Naive B cell (primary cell): ENCODE results near the gene CENPX. TPM values are rescaled to one million over a fixed set of nuclear protein-coding genes. Genes with fewer than 3 reads are reported as not detected.

Source experiments
- ATAC-seq, 2 donors: fragments of 150-1000 bp; cut with Tn5 transposase; 2 replicates each; pipeline ENCODE4 v1.10.0; 2021; ENCODE audit warnings: low read depth in 2 of 2, mild to moderate bottlenecking in 2 of 2, moderate library complexity in 2 of 2
- DNase-seq: peaks from one replicate; pipeline ENCODE4 v3.0.0; 2022
- H3K27ac Mint-ChIP-seq, 6 donors: one replicate each; pipeline ENCODE4 v1.8.0; 2020 to 2022; ENCODE audit warnings: mild to moderate bottlenecking in 6 of 6, mixed read lengths in 6 of 6, moderate library complexity in 5 of 6, inconsistent platforms in 2 of 6
- H3K27me3 Mint-ChIP-seq, 3 donors: one replicate each; pipeline ENCODE4 v1.8.0; 2021 to 2022; ENCODE audit warnings: mixed read lengths in 3 of 3, mild to moderate bottlenecking in 1 of 3
- H3K36me3 Mint-ChIP-seq, 2 donors: one replicate each; pipeline ENCODE4 v1.8.0; 2020 to 2022; ENCODE audit warnings: mixed read lengths in 2 of 2, inconsistent platforms in 1 of 2, mild to moderate bottlenecking in 1 of 2
- H3K4me1 Mint-ChIP-seq, 3 donors: one replicate each; pipeline ENCODE4 v1.8.0; 2020 to 2022; ENCODE audit warnings: mixed read lengths in 3 of 3, inconsistent platforms in 1 of 3, mild to moderate bottlenecking in 1 of 3, moderate library complexity in 1 of 3
- H3K4me3 Mint-ChIP-seq, 8 donors: one replicate each; pipeline ENCODE4 v1.8.0; 2020 to 2022; ENCODE audit warnings: mild to moderate bottlenecking in 8 of 8, mixed read lengths in 8 of 8, moderate library complexity in 8 of 8, inconsistent platforms in 2 of 8
- H3K9me3 Mint-ChIP-seq, 7 donors: one replicate each; pipeline ENCODE4 v1.8.0; 2020 to 2022; ENCODE audit warnings: mixed read lengths in 7 of 7, mild to moderate bottlenecking in 5 of 7, inconsistent platforms in 2 of 7, moderate library complexity in 1 of 7
- polyA plus RNA-seq, 6 donors: library from polyadenylated mRNA; unstranded; fragments of 300-500 nt; fragmentation: Illumina TruSeq; gene quantifications; one replicate each; pipeline ENCODE4 v1.2.3, GENCODE V29; 2021; ENCODE audit warnings: low read depth in 6 of 6

Gene CENPX
- polyA plus RNA-seq, 6 donors from 2014 or later: 52.6 to 77.6 (median 58.3) TPM

DNA sequence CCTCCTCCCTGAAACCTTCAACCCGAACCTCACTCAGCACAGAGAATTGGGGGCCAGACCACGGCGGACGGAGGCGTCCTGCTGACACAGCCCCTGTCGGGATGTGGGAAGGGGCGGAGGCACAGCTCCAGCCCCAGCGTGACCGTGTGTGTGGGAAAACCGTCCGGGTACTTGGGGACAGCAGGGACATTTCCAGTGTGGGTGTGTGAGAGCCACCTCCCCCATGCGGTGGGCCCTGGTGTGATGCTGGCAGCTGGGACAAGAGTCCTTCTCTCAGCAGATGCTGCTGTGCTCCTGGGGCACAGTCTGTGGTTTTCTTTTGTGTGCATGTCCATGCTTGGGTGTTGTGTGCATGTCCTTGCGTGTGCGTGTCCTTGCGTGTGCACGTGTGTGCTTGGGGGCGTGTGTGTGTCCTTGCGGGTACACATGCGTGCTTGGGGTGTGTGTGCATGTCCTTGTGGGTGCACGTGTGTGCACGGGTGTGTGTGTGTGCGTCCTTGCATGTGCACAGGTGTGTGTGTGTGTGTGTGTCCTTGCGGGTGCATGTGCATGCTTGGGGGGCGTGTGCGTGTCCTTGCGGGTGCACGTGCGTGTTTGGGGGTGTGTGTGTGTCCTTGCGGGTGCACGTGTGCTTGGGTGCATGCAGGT is 16.9 kb downstream of the CENPX start:
- H3K9me3 Mint-ChIP-seq: no peaks in the 10 kb centered on the region
- no peak overlapping the region for H3K27ac Mint-ChIP-seq
- DNase-seq (no peak), ATAC-seq (no peak)
- peak overlapping the region in 1 of 8 donors; percentile 29 for H3K4me3 Mint-ChIP-seq
- H3K27me3 Mint-ChIP-seq: no peaks in the 10 kb centered on the region
- no peaks in the 10 kb centered on the region for H3K4me1 Mint-ChIP-seq
- H3K36me3 Mint-ChIP-seq: no peaks in the 10 kb centered on the region

DNA sequence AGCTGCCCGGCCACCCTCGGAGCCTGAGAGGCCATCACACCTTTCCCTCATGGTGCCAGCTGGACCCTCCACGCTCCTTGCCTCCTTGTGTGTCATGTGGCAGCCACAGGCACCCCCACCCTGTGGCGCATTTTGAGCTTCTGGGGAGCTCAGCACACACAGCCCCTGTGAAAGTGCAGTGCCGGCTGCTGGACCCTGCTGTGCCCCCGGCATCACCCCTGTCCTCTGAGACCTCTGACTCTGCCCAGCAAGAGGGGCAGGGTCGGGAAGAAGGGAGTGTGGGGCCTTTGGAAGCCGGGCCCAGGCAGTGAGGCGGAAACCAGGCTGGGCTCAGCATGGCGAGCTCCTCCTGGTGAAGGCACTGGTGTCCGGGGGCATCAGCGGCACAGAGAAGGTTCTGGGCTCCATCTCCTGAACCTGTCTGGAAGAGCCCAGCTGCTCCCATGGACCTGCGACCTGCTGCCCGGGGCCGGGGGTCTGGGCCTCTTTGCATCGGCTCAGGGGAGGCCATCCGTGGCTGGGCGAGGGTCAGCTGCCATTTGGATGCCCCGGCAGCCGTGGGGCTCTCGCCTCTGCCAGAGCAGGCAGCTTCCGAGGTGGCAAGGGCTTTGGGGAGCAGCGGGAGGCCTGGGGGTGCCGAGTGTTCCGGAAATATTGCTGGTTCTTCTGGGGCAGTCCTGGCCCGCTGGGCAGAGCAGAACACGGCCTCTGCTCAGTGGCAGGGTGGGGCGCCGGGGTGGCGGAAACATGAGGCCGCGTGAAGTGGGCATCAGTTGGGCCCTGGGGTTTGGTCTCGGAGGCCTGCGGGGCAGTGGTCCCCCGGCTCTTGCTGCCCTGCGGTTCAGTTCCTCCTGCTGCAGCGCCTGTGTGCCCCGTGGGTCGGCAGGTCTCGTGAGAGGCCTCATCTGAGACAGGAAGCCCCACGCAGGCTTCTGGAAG is 17.9 kb downstream of the CENPX start:
- no peak for ATAC-seq
- Mint-ChIP-seq H3K4me3 (no peak overlapping the region), H3K27me3 (no peaks in the 10 kb centered on the region), H3K27ac (no peak overlapping the region), H3K9me3 (no peaks in the 10 kb centered on the region), H3K36me3 (no peaks in the 10 kb centered on the region), H3K4me1 (peaks cover 0 to 4% (median 0%) of the 10 kb centered on the region in 3 donors)
- DNase-seq: no peak

DNA sequence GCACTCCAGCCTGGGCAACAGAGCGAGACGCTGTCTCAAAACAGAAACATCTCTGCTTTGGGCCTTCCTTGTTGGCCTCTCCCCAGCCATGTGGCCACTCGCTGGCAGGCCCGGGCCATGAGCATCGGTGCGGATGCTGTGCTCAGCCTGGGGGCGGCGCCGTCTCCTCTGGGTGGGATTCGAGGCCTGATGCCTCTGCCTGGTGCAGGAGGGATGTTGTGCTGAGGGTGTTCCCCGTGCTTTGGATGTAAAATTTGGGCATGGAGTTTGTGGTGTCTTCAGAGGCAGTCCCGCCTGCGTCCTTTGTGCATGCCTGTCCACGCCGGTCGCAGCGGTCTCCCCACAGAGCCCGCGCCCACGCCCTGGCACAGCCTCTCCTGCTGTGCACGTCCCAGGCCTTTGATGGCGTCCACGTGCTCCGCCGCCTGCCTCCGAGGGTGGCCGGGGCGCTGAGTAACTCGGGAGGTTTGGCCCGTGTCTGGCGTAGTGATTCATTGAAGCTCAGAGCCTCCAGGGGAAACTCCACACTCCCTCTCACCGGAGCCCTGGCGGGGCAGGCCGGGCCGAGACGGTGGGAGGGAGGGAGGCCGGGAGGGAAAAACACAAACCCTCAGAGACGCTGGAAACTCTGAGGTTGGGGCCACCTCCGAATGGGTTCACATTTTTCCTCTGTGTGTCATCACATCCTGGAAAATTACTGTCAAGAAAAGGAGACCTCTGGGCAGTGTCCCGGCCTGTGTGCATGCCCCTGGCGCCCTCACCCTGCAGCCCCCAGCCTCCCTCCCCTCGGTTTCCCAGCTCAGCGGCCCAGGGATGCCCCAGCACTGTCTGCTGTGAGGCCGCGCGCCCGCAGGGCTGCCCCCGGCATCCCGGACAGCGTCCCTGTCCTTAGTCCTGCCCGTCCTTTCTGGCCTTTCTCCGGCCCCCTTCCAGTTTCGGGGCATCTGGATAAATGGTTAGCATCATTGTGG is 19.0 kb downstream of the CENPX start:
- no peak overlapping the region for H3K27ac Mint-ChIP-seq
- ATAC-seq: no peak
- H3K36me3 Mint-ChIP-seq: no peaks in the 10 kb centered on the region
- no peaks in the 10 kb centered on the region for H3K27me3 Mint-ChIP-seq
- no peak for DNase-seq
- H3K9me3 Mint-ChIP-seq: no peaks in the 10 kb centered on the region
- peaks cover 0 to 4% (median 0%) of the 10 kb centered on the region in 3 donors for H3K4me1 Mint-ChIP-seq
- no peak overlapping the region for H3K4me3 Mint-ChIP-seq

DNA sequence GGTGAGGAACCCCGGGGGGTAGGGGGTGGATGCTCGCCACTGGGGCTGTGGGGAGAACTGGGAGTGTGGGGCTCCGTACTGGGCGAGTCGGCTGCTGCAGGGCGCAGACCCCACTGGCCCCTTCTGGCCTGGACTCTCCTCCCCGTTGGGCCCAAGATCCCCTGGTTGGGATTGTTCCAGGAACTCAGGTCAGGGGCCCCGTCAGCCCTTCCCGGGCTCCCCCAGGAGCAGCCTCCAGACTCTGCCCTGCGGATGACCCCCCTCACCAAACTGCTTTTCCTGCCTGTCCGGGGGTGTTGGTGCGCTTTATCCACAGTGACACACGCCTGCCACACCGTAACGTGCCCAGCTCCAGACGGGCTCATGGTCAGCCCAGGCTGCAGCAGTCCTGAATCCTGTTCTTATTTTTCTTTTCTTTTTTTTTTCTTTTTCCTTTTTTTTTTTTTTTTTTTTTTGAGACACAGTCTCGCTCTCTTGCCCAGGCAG is 21.1 kb downstream of the CENPX start:
- no peaks in the 10 kb centered on the region for H3K27me3 Mint-ChIP-seq
- ATAC-seq: no peak
- H3K9me3 Mint-ChIP-seq: no peaks in the 10 kb centered on the region

DNA sequence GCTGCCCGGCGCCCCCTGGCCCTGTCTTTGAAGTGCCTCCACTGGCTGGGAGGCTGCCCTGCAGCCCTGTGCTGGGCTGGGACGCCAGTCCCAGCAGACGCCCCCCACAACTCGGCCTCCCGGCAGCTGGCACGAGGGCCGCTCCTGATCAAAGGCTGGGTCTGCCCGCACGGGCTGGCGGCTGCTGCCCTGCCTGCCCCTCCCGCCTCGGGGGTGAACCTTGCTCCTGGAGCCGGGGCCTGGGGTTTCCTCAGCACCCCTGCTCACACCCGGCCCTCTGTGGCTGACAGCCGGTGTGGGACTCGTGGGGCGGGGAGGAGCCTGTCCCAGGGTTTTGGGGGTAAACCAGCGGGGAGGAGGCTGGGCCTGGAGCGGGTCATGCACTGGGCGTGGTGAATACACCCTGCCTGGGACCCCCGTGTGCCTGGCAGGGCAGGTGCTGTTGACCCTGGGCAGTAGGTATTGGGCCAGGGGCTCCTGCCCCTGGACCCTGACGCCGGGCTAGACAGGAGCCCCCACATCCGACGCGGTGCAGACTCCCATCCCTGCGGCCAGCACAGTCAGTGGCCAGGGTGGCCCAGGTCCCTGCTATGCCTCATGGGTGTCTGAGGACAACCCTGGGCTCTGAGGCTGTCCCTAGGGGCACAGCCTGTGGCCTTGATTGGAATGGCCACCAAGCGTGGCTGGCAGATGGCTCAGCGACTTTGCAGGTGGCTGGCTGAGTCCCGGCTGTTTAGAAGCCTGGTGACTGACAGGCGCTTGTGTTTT is 21.7 kb downstream of the CENPX start:
- Mint-ChIP-seq H3K9me3 (no peaks in the 10 kb centered on the region), H3K4me1 (peaks cover 0 to 4% (median 0%) of the 10 kb centered on the region in 3 donors), H3K27me3 (no peaks in the 10 kb centered on the region), H3K36me3 (no peaks in the 10 kb centered on the region), H3K4me3 (no peak overlapping the region), H3K27ac (no peak overlapping the region)
- ATAC-seq (no peak), DNase-seq (no peak)

More for the DNA sequence above, 21.1 kb downstream of the CENPX start:
- DNase-seq: no peak
- Mint-ChIP-seq H3K4me1 (peaks cover 0 to 4% (median 0%) of the 10 kb centered on the region in 3 donors), H3K4me3 (no peak overlapping the region), H3K36me3 (no peaks in the 10 kb centered on the region), H3K27ac (no peak overlapping the region)

DNA sequence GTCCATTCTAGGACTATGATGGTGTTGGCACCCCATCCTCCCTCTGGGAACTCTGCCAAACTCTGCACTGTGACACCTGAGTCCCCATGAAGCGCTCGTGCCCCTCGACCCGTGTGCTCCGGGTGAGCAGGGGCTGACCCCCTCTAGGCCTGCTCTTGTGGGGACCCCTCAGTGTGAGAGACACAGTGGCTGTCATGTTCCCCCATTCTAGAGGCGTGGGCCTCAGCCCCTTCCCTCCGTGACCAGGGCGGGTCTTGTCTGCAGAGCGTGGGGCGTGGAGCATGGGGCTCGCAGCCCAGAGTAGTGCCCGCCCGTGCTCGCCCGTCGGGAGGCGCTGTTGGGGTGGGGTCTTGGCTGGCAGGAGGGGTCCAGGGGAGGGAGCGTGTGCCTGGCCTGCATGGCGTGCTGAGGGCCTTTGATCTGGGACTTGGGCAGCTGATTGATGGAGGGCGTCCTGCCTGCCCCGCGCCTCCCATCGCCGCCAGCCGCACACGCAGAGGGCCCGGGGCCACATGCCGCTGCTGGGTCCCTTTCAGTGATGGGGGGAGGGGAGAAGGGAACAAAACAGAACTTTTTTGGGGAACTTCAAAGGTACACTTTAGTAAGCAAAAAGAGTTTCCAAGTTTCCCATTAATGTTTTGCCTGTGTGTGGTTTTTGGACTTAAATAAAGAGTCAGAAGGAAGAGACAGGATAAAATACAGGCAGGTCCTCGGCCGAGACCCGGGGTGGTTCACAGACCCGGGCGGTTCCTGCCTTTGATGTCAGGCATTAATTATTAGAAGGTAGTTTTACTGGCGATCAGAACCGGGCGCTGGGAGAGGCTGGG is 22.5 kb downstream of the CENPX start:
- Mint-ChIP-seq H3K27ac (no peak overlapping the region), H3K36me3 (no peaks in the 10 kb centered on the region), H3K4me1 (peaks cover 0 to 4% (median 0%) of the 10 kb centered on the region in 3 donors), H3K27me3 (no peaks in the 10 kb centered on the region), H3K4me3 (no peak overlapping the region), H3K9me3 (no peaks in the 10 kb centered on the region)
- ATAC-seq (no peak), DNase-seq (no peak)

DNA sequence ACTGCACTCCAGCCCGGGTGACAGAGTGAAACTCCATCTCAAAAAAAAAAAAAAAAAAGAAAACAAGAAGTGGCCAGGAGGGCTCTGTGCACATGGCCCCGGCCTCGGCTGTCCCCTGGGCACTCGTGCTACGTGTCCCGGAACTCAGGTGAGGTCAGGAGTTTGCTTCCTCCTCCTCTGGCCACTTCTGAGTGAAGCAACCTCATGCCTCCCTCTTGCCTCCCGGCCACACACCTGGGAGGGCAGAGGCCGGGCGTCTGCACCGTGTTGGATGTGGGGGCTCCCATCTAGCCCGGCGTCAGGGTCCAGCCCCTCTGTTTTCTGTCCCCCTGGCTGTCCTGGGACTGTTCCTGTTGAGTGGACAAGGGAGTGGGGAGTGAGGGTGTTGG is 23.1 kb downstream of the CENPX start:
- peaks cover 0 to 4% (median 0%) of the 10 kb centered on the region in 3 donors for H3K4me1 Mint-ChIP-seq
- no peaks in the 10 kb centered on the region for H3K36me3 Mint-ChIP-seq
- no peak overlapping the region for H3K27ac Mint-ChIP-seq

DNA sequence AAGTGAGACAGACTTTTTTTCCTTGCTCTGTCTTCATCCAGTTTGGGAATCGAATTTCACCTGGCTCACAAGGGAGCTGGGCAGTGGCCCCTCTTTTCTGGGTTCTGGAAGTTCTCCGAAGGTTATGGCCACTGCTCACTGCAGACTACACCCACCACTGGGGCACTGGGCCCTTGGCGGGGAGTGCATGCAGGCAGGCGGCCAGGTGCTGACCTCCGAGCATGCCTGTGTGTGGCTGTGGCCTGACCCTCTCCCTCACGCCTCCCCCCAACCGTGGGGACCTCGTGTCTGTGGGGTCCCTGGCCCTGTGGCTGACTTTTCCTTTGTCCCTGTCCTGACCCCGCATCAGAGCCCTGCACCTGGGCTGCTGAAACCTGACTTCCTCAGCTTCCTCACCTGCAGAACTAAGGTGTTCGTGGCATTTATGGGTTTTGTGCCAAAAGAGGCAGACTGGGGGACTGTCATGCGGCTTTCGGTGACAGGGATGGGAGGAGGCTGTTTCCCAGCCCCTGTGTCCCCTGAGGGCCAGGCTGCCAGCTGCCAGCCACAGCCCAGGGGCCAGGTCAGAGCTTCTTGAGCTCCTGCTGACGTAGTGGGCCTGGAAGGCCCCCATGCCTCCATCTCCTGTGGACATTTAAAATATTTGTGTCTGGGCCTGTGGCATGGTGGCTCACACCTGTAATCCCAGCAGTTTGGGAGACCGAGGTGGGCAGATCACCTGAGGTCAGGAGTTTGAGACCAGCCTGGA is 23.8 kb downstream of the CENPX start:
- H3K36me3 Mint-ChIP-seq: no peaks in the 10 kb centered on the region
- H3K27me3 Mint-ChIP-seq: no peaks in the 10 kb centered on the region
- H3K4me1 Mint-ChIP-seq: peaks cover 0 to 6% (median 0%) of the 10 kb centered on the region in 3 donors
- no peak for ATAC-seq
- H3K9me3 Mint-ChIP-seq: no peaks in the 10 kb centered on the region
- H3K27ac Mint-ChIP-seq: no peak overlapping the region
- no peak overlapping the region for H3K4me3 Mint-ChIP-seq
- no peak for DNase-seq

More for the DNA sequence above, 23.1 kb downstream of the CENPX start:
- ATAC-seq (no peak), DNase-seq (no peak)
- no peaks in the 10 kb centered on the region for H3K9me3 Mint-ChIP-seq
- H3K27me3 Mint-ChIP-seq: no peaks in the 10 kb centered on the region
- H3K4me3 Mint-ChIP-seq: no peak overlapping the region

DNA sequence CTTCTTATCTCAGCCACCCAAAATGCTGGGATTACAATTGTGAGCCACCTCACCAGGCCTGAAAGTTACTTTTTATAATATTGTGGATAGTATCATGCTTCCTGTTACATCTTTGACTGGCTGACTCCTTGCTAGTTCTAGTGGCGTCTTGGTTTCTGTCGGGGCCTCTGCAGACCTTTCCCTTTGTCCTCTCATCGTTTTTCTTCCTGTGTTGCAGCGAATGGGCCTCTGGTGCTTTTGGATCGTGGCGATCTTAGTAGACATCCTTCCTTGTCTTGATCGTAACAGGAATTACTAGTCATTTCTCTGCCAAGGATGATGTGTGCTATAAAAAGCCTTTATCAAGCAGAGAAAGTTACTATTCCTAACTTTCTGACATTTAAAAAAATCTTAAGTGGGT is 24.5 kb downstream of the CENPX start:
- ATAC-seq (no peak), DNase-seq (no peak)
- no peaks in the 10 kb centered on the region for H3K9me3 Mint-ChIP-seq
- no peaks in the 10 kb centered on the region for H3K36me3 Mint-ChIP-seq
- H3K27me3 Mint-ChIP-seq: no peaks in the 10 kb centered on the region
- H3K27ac Mint-ChIP-seq: no peak overlapping the region
- H3K4me3 Mint-ChIP-seq: no peak overlapping the region
- H3K4me1 Mint-ChIP-seq: peaks cover 0 to 9% (median 0%) of the 10 kb centered on the region in 3 donors

DNA sequence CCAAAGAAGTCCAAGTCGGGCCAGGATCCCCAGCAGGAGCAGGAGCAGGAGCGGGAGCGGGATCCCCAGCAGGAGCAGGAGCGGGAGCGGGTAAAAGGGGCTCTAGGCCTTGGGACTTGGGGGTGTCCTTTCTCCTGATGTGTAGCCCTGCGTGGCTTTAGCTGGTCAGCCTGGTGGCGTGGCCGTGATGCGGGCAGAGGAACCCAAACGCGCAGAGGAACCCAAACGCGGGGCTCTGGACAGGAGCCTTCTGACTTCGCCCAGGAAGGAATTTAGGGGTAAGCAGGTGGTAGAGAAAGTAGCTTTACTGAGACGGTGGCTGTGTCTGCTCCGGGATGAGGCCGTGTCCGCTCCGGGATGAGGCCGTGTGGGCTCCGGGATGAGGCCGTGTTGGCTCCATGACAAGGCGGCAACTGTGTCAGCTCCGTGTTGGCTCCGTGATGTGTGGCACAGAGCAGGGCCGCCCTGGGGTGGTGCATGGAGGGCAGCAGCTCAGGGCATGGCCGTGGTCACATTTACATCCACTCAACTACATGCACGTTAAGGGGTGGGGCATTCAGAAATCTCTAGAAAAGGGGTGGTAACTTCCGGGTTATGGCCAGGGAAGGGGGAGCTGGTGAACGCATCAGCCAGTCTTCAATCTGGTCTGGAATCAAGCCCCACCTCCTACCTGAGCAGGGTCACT is 25.8 kb downstream of the CENPX start:
- ATAC-seq (no peak), DNase-seq (no peak)
- Mint-ChIP-seq H3K36me3 (no peaks in the 10 kb centered on the region), H3K27me3 (no peaks in the 10 kb centered on the region), H3K4me1 (peaks cover 0 to 9% (median 0%) of the 10 kb centered on the region in 3 donors), H3K27ac (no peak overlapping the region), H3K9me3 (no peaks in the 10 kb centered on the region), H3K4me3 (no peak overlapping the region)

DNA sequence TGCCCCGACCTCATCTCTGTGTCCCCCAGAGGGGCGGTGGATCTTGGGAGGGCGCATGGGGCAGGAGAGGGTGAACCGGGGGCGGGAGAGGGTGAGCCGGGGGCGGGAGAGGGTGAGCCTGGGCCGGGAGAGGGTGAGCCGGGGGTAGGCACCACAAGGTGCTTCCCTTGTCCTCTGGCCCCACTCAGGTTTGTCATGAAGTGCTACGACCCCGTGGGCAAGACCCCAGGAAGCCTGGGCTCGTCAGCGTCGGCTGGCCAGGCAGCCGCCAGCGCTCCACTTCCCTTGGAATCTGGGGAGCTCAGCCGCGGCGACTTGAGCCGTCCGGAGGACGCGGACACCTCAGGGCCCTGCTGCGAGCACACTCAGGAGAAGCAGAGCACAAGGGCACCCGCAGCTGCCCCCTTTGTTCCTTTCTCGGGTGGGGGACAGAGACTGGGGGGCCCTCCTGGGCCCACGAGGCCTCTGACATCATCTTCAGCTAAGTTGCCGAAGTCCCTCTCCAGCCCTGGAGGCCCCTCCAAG is 26.4 kb downstream of the CENPX start:
- Mint-ChIP-seq H3K36me3 (no peaks in the 10 kb centered on the region), H3K9me3 (no peaks in the 10 kb centered on the region), H3K27ac (no peak overlapping the region), H3K4me3 (no peak overlapping the region), H3K27me3 (no peaks in the 10 kb centered on the region), H3K4me1 (peaks cover 0 to 11% (median 0%) of the 10 kb centered on the region in 3 donors)
- DNase-seq (no peak), ATAC-seq (no peak)
